Measurements from ENCODE around the gene CCDC126. TPM values are rescaled to one million over a fixed set of nuclear protein-coding genes. Genes with fewer than 3 reads are reported as not detected.
"Not testable (repeated sequence)": the region's sequence is repeated elsewhere in the genome, so short reads cannot be mapped to it uniquely, and the experiment has no call there.

The CCDC126 gene
- total and polyA plus RNA-seq, 4 donors = 10.7 to 33.9 (median 18.2) TPM

GRCh38 chr7:23661385-23661784, 64.2 kb downstream of the CCDC126 start:
- Histone ChIP-seq H3K4me1 (ENCODE audit: control insufficient read depth, insufficient read depth, low read length) (no peaks in the 10 kb centered on the region), H3K27ac (ENCODE audit: low read depth, low read length) (no peak overlapping the region), H3K36me3 (ENCODE audit: control insufficient read depth, insufficient read depth, low read length) (no peaks in the 10 kb centered on the region), H3K4me3 (ENCODE audit: low read depth, low read length) (no peak overlapping the region), H3K27me3 (ENCODE audit: control insufficient read depth, insufficient read depth, low read length) (no peaks in the 10 kb centered on the region), H3K9me3 (ENCODE audit: control insufficient read depth, insufficient read depth, low read length) (no peaks in the 10 kb centered on the region)
- no peak for DNase-seq (ENCODE audit: low read depth in 4 of 6, low spot score in 6 of 6)
- 71% methylated on average over 1 of the region's 3 CpGs for WGBS (ENCODE audit: insufficient coverage)

DNA sequence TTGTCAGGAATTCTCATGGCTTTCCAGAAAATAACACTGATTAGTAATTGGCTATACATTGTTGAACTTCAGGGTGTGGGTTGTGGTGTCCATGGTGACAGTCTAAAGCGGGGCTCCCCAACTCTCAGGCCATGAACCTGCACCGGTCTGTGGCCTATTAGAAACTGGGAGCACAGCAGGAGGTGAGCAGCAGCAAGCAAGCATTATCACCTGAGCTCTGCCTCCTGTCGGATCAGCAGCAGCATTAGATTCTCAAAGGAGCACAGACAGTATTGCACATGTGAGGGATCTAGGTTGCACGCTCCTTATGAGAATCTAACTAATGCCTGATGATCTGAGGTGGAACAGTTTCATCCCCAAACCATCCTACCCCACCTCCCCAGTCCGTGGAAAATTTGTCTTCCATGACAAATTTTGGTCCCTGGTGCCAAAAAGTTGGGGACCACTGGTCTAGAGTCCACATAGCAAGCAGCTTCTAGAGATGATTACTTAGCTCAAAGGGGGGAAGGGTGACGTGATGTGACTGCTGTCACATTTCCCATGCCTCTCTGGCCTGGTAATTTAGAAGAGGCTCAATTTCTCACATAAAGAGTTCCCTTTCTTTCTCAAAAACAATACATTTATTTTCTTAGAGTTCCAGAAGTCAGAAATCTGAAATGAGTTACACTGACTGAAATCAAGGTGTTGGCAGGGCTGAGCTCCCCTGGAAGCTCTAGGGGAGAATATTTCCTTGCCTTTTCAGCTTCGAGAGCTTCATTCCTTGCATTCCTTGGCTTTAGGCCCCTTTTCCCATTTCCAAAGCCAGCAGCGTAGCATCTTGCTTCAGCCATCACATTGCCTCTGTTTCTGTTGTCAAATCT, 65.2 kb downstream of the CCDC126 start:
- 83% methylated on average over 4 of the region's 8 CpGs for WGBS (ENCODE audit: insufficient coverage)
- DNase-seq (ENCODE audit: low read depth in 4 of 6, low spot score in 6 of 6) = no peak

GRCh38 chr7:23662984-23663313, 65.8 kb downstream of the CCDC126 start:
- Histone ChIP-seq H3K27ac (ENCODE audit: low read depth, low read length) (no peak overlapping the region), H3K27me3 (ENCODE audit: control insufficient read depth, insufficient read depth, low read length) (no peaks in the 10 kb centered on the region), H3K9me3 (ENCODE audit: control insufficient read depth, insufficient read depth, low read length) (no peaks in the 10 kb centered on the region), H3K4me1 (ENCODE audit: control insufficient read depth, insufficient read depth, low read length) (no peaks in the 10 kb centered on the region), H3K4me3 (ENCODE audit: low read depth, low read length) (no peak overlapping the region), H3K36me3 (ENCODE audit: control insufficient read depth, insufficient read depth, low read length) (no peaks in the 10 kb centered on the region)
- WGBS (ENCODE audit: insufficient coverage) = no CpG with 5 or more reads among the region's 2 CpGs
- no peak for DNase-seq (ENCODE audit: low read depth in 4 of 6, low spot score in 6 of 6)

More for the DNA sequence above, 65.2 kb downstream of the CCDC126 start:
- no peaks in the 10 kb centered on the region for H3K27me3 ChIP-seq (ENCODE audit: control insufficient read depth, insufficient read depth, low read length)
- H3K4me3 ChIP-seq (ENCODE audit: low read depth, low read length) = no peak overlapping the region
- no peaks in the 10 kb centered on the region for H3K36me3 ChIP-seq (ENCODE audit: control insufficient read depth, insufficient read depth, low read length)
- no peak overlapping the region for H3K27ac ChIP-seq (ENCODE audit: low read depth, low read length)
- H3K4me1 ChIP-seq (ENCODE audit: control insufficient read depth, insufficient read depth, low read length) = no peaks in the 10 kb centered on the region
- H3K9me3 ChIP-seq (ENCODE audit: control insufficient read depth, insufficient read depth, low read length) = no peaks in the 10 kb centered on the region

DNA sequence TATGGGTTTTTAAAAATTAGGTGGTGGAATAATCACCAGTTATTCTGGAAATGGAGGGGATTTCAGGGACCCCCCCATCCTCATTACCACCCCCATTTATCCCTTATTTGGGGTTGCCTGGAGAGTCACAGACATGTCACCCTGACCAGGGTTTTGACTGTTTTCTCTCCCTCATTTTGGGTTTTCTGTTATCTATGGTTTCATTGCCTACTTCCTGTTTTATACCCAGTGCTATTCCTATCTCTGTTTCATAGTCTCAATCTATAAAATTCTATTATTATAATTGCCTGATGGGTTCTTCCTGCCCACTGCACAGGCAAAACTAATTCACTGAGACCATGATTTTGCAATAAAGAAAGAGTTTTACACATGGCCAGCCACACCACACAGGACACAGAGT, 66.9 kb downstream of the CCDC126 start:
- Histone ChIP-seq H3K27me3 (ENCODE audit: control insufficient read depth, insufficient read depth, low read length) (no peaks in the 10 kb centered on the region), H3K9me3 (ENCODE audit: control insufficient read depth, insufficient read depth, low read length) (no peaks in the 10 kb centered on the region), H3K27ac (ENCODE audit: low read depth, low read length) (no peak overlapping the region), H3K4me1 (ENCODE audit: control insufficient read depth, insufficient read depth, low read length) (no peaks in the 10 kb centered on the region), H3K36me3 (ENCODE audit: control insufficient read depth, insufficient read depth, low read length) (no peaks in the 10 kb centered on the region), H3K4me3 (ENCODE audit: low read depth, low read length) (no peak overlapping the region)
- DNase-seq (ENCODE audit: low read depth in 4 of 6, low spot score in 6 of 6) = no peak

- Histone ChIP-seq H3K4me3 (ENCODE audit: low read depth, low read length) (no peak overlapping the region), H3K9me3 (ENCODE audit: control insufficient read depth, insufficient read depth, low read length) (no peaks in the 10 kb centered on the region), H3K27ac (ENCODE audit: low read depth, low read length) (no peak overlapping the region), H3K36me3 (ENCODE audit: control insufficient read depth, insufficient read depth, low read length) (no peaks in the 10 kb centered on the region), H3K4me1 (ENCODE audit: control insufficient read depth, insufficient read depth, low read length) (no peaks in the 10 kb centered on the region), H3K27me3 (ENCODE audit: control insufficient read depth, insufficient read depth, low read length) (no peaks in the 10 kb centered on the region)
- DNase-seq (ENCODE audit: low read depth in 4 of 6, low spot score in 6 of 6) = no peak
- WGBS (ENCODE audit: insufficient coverage) = 86% methylated on average over 1 of the region's 3 CpGs
These were observed 74.9 kb downstream of the CCDC126 start for GRCh38 chr7:23672033-23672432.

- 0% methylated on average over 47 of the region's 53 CpGs for WGBS (ENCODE audit: insufficient coverage)
These were observed 82.8 kb downstream of the CCDC126 start, which contains the start of gene FAM221A for GRCh38 chr7:23679898-23680413. Gene FAM221A (plus strand): TSS chr7:23680199. CDS start chr7:23680219, 20 bp downstream.

DNA sequence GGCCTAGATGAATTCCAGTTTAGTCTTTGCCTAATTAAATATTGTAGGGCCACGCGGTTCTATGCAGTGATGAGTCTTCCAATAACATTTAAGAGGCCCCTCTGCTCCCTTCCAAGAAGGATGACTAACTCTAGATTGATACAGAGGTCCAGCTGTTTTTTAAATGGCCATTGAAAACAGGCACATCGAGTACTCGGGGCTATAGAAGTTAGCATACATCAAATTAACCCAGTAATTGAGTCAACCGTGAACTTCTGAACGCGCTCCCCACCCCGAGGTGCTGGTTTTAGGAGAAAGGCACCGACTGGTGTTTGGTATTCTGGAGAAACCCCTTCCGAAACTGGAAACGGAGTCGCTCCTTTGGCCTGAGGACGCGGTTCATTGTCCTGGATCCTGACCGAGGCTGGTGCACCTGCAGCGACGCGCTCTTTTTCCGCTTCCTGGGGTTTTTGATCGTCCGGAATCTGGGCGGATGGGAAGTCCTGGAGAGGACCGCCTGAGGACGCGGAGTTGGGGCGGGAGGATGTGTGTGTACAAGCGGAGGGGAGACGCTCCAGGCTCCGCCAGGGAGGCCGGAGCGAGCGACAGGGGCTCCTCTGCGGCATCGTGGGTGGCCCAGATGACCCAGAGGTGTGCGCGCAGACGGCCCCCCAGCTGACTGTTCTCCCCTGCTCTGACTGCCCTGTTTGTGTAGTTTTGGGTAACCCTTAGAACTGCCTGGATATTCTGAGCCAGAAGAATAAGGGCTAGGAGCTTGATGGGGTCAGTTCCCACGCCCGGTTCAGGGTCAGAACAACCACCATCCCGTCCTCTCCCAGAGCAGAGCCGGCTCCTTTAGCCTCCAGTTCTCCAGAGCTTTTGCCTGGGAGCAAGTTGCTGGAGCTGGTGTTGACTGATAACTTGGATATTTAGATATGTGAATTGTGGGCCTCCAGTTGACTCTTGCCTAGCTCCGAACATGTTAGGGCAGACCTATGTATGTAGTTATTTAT, 83.5 kb downstream of the CCDC126 start:
- Histone ChIP-seq H3K9me3 (ENCODE audit: control insufficient read depth, insufficient read depth, low read length) (no peaks in the 10 kb centered on the region), H3K4me1 (ENCODE audit: control insufficient read depth, insufficient read depth, low read length) (peaks cover 12% of the 10 kb centered on the region), H3K27ac (ENCODE audit: low read depth, low read length) (peak overlapping the region; percentile 64), H3K36me3 (ENCODE audit: control insufficient read depth, insufficient read depth, low read length) (peaks cover 6% of the 10 kb centered on the region), H3K27me3 (ENCODE audit: control insufficient read depth, insufficient read depth, low read length) (no peaks in the 10 kb centered on the region), H3K4me3 (ENCODE audit: low read depth, low read length) (peak overlapping the region; percentile 85)
- DNase-seq (ENCODE audit: low read depth in 4 of 6, low spot score in 6 of 6) = peak; percentile 26 to 93 (median 46)
- WGBS (ENCODE audit: insufficient coverage) = 2% methylated on average over 32 of the region's 42 CpGs

More at GRCh38 chr7:23679898-23680413, 82.8 kb downstream of the CCDC126 start, which contains the start of gene FAM221A:
- peaks cover 12% of the 10 kb centered on the region for H3K4me1 ChIP-seq (ENCODE audit: control insufficient read depth, insufficient read depth, low read length)
- DNase-seq (ENCODE audit: low read depth in 4 of 6, low spot score in 6 of 6) = peak; percentile 40 to 95 (median 72)
- H3K27me3 ChIP-seq (ENCODE audit: control insufficient read depth, insufficient read depth, low read length) = no peaks in the 10 kb centered on the region
- H3K9me3 ChIP-seq (ENCODE audit: control insufficient read depth, insufficient read depth, low read length) = no peaks in the 10 kb centered on the region
- peaks cover 6% of the 10 kb centered on the region for H3K36me3 ChIP-seq (ENCODE audit: control insufficient read depth, insufficient read depth, low read length)
- peak within 1 kb of the TSS; percentile 85 for H3K4me3 ChIP-seq (ENCODE audit: low read depth, low read length)
- H3K27ac ChIP-seq (ENCODE audit: low read depth, low read length) = peak within 1 kb of the TSS; percentile 64

DNA sequence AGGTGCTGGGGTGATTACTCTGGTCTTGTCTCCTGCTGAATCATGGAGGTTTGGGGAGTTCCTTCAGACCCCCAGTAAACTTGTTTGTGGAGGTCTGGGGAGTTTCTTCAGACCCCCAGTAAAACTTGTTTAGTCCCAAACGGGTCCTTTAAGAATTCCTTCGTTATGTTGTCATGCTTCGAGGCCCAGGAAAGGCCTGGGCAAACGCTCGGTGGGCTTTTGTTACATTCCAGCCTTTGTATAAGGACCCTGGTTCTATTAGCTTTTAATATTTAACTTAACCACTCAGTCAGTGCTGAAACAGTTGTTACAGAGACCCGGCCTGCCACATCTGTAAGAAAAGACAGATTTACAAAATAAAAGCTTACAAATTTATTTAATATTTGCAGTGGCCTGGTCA, 86.9 kb downstream of the CCDC126 start:
- DNase-seq (ENCODE audit: low read depth in 4 of 6, low spot score in 6 of 6); H3K9me3 ChIP-seq (ENCODE audit: control insufficient read depth, insufficient read depth, low read length); H3K27ac ChIP-seq (ENCODE audit: low read depth, low read length); H3K36me3 ChIP-seq (ENCODE audit: control insufficient read depth, insufficient read depth, low read length); H3K4me3 ChIP-seq (ENCODE audit: low read depth, low read length); H3K27me3 ChIP-seq (ENCODE audit: control insufficient read depth, insufficient read depth, low read length): not testable (repeated sequence)
- WGBS (ENCODE audit: insufficient coverage) = 32% methylated on average over 5 of the region's 6 CpGs
- H3K4me1 ChIP-seq (ENCODE audit: control insufficient read depth, insufficient read depth, low read length) = peaks cover 12% of the 10 kb centered on the region

DNA sequence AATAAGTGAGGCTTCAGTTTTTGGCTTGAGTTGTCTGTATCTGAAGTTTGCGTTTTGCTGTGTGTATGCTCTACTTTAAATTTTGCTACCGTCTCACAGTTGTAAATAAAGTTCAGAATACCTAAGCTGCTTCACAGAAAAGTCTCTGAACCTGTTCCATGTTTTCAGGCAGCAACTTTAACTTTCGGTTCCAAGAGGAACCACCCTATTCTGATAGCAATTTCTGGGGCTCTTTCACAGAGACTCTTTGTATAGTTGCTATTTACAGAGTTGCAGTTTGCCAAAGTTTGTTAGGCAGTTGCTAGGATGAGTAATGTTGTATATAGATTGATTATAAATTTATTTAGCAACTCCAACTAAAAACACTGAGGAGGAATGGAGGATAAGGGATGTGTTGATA, 88.5 kb downstream of the CCDC126 start:
- peaks cover 9% of the 10 kb centered on the region for H3K4me1 ChIP-seq (ENCODE audit: control insufficient read depth, insufficient read depth, low read length)
- no peak overlapping the region for H3K4me3 ChIP-seq (ENCODE audit: low read depth, low read length)
- H3K27me3 ChIP-seq (ENCODE audit: control insufficient read depth, insufficient read depth, low read length) = no peaks in the 10 kb centered on the region
- H3K27ac ChIP-seq (ENCODE audit: low read depth, low read length) = no peak overlapping the region
- no CpG with 5 or more reads among the region's 3 CpGs for WGBS (ENCODE audit: insufficient coverage)
- DNase-seq (ENCODE audit: low read depth in 4 of 6, low spot score in 6 of 6) = peak in 1 of 6 donors; percentile 7
- H3K36me3 ChIP-seq (ENCODE audit: control insufficient read depth, insufficient read depth, low read length) = peaks cover 12% of the 10 kb centered on the region
- no peaks in the 10 kb centered on the region for H3K9me3 ChIP-seq (ENCODE audit: control insufficient read depth, insufficient read depth, low read length)

Data from spinal cord (tissue), 10 donors.